PC-3 (cell line): ENCODE data around the gene CNPY4.

ENCODE experiments used
- CTCF ChIP-seq: fragments of 300-600 bp; sonication (generic); conservative IDR thresholded peaks from 2 replicates; pipeline ENCODE4 v1.5.1; 2017; ENCODE audit warnings: antibody characterized with exemption, low read depth, mild to moderate bottlenecking, low read length
- EZH2phosphoT487 ChIP-seq: fragments of 300-600 bp; sonication (generic); IDR thresholded peaks from 2 replicates; pipeline ENCODE4 v1.6.1; 2018; ENCODE audit warnings: mild to moderate bottlenecking, antibody characterized with exemption, low read length, borderline replicate concordance

DNA sequence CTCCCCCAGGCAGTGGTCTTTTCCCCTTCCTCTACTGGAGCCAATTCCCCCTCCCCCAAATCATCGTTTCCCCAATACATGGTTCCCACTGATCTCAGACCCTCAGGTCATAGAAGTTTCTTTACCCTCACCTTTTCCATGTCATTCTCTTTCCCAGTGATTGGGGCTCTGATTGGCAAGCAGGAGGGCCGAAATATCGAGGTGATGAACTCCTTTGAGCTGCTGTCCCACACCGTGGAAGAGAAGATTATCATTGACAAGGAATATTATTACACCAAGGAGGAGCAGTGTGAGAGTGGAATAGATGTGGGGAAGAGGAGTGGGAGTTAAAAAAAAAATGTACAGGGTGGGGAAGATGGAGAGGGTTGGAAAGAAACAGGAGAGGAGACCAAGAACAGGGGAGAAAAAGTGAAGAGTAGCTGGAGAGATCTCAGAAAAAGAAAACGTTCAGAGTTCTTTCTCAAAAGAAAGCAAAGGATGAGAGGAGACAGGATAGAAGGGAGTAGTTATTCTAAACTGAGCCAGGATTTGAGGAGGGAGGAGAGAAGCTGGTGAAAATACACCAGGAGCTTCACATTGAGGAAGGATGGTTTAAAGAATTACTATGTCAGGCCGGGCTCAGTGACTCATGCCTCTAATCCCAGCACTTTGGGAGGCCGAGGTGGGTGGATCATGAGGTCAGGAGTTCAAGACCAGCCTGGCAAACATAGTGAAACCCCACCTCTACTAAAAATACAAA lies 29.8 kb upstream of the CNPY4 start:
- TF ChIP-seq CTCF (no peak), EZH2phosphoT487 (no peak)
